Mucosa of rectum (tissue), 2 donors: ENCODE results near the gene TLR10.
"Not testable (repeated sequence)": the region's sequence is repeated elsewhere in the genome, so short reads cannot be mapped to it uniquely, and the experiment has no call there.

Source experiments
- H3K27ac ChIP-seq, 2 donors: one replicate each; pipeline ENCODE4 v1.7.0; 2013; ENCODE audit warnings: inconsistent platforms in 2 of 2, low read depth in 2 of 2, low read length in 2 of 2
- H3K27me3 ChIP-seq, 2 donors: one replicate each; pipeline ENCODE4 v1.7.0; 2013; ENCODE audit warnings: low read length in 2 of 2; ENCODE audit not compliant: control insufficient read depth in 2 of 2, insufficient read depth in 2 of 2
- H3K36me3 ChIP-seq, 2 donors: one replicate each; pipeline ENCODE4 v1.7.0; 2013; ENCODE audit warnings: low read length in 2 of 2; ENCODE audit not compliant: control insufficient read depth in 2 of 2, insufficient read depth in 2 of 2
- H3K4me1 ChIP-seq, 2 donors: one replicate each; pipeline ENCODE4 v1.7.0; 2013; ENCODE audit warnings: low read length in 2 of 2, mild to moderate bottlenecking in 1 of 2; ENCODE audit not compliant: control insufficient read depth in 2 of 2, insufficient read depth in 2 of 2
- H3K4me3 ChIP-seq, 2 donors: one replicate each; pipeline ENCODE4 v1.7.0; 2013; ENCODE audit warnings: low read length in 2 of 2
- H3K9ac ChIP-seq, 2 donors: one replicate each; pipeline ENCODE4 v1.7.0; 2013; ENCODE audit warnings: low read length in 2 of 2, low read depth in 1 of 2, mild to moderate bottlenecking in 1 of 2
- H3K9me3 ChIP-seq, 2 donors: one replicate each; pipeline ENCODE4 v1.7.0; 2013; ENCODE audit warnings: low read length in 2 of 2; ENCODE audit not compliant: control insufficient read depth in 2 of 2
- donor health status: healthy.
- donor health status: Normal muscosa, but diverticular disease.

Gene TLR10

DNA sequence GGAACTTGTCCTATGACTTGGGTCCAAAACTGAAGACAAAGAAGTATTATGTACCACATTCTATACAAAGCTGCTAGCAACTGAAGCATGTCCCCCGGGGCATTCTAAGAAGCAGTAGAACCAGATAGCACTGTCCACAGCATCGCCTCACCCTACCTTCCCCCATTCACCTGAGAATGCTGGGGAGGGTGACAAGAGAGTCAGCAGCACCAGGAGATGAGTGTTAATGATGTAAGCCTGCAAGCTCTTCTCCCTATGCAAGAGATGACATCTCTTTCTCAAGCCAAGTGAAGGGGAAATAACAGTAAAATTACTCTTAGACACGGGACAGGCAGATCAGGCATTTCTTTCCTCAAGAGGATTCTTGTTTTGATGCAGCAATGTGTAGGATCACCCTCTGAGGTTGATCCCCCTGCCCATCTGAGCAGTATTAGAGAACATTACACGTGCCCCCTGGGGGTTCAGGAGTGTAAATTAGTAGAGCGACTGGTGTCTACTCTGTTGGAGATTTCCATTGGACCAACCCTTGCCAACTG, 35.7 kb upstream of the TLR10 start:
- Histone ChIP-seq H3K27me3 (no peaks in the 10 kb centered on the region), H3K9ac (no peak overlapping the region), H3K27ac (no peak overlapping the region), H3K4me1 (no peaks in the 10 kb centered on the region), H3K36me3 (no peaks in the 10 kb centered on the region), H3K4me3 (no peak overlapping the region), H3K9me3 (peaks cover 3 to 6% of the 10 kb centered on the region in 2 donors)

DNA sequence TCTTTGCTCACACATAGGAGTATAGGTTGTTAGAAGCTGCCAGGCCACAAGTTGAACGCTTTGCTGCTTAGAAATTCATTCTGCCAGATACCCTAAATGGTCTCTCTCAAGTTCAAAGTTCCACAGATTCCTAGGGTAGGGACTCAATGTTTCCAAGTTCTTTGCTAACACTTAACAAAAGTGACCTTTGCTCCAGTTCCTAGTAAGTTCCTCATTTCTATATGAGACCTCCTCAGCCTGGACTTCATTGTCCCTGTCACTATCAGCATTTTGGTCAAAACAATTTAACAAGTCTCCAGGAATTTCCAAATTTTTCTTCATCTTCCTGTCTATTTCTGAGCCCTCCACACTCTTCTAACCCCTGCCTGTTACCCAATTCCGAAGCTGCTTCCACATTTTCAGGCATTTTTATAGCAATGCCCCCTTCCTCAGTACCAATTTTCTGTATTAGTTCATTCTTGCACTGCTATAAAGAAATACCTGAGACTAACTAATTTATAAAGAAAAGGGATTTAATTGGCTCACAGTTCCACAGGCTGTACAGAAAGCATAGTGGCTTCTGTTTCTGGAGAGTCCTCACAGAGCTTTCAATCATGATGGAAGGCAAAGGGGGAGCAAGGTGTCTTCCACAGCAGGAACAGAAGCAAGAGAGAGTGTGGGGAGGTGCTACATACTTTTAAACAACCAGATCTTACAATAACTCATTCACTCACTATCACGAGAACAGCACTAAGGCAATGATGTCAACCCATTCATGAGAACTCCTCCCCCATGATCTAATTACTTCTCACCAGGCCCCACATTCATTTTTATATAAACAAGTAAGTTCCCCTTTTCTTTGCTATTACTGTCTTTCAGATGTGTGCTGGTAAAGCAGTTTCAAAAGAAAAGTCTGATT, 33.3 kb upstream of the TLR10 start:
- Histone ChIP-seq H3K4me3 (no peak overlapping the region), H3K4me1 (no peaks in the 10 kb centered on the region), H3K27ac (peak overlapping the region; percentile 45 to 67)

DNA sequence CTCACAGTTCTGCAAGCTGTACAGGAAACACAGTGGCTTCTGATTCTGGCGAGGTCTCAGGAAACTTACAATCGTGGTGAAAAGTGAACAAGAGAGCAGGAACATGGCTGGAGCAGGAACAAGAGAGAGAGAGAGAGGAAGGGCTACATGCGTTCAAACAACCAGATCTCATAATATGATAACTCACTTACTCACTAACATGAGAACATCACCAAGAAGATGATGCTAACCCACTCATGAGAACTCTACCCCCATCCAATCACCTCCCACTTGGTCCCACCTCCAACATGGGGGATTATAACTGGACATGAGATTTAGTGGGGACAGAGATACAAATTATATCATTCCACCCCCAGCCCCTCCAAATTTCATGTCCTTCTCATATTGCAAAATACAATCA, 31.6 kb upstream of the TLR10 start:
- H3K36me3 ChIP-seq, result no peaks in the 10 kb centered on the region
- no peak overlapping the region for H3K9ac ChIP-seq
- no peak overlapping the region for H3K4me3 ChIP-seq
- no peaks in the 10 kb centered on the region for H3K27me3 ChIP-seq
- H3K4me1 ChIP-seq, result no peaks in the 10 kb centered on the region
- no peak overlapping the region for H3K27ac ChIP-seq
- no peaks in the 10 kb centered on the region for H3K9me3 ChIP-seq

More for the DNA sequence above, 33.3 kb upstream of the TLR10 start:
- no peaks in the 10 kb centered on the region for H3K36me3 ChIP-seq
- H3K9me3 ChIP-seq, result no peaks in the 10 kb centered on the region
- H3K9ac ChIP-seq, result no peak overlapping the region
- no peaks in the 10 kb centered on the region for H3K27me3 ChIP-seq

DNA sequence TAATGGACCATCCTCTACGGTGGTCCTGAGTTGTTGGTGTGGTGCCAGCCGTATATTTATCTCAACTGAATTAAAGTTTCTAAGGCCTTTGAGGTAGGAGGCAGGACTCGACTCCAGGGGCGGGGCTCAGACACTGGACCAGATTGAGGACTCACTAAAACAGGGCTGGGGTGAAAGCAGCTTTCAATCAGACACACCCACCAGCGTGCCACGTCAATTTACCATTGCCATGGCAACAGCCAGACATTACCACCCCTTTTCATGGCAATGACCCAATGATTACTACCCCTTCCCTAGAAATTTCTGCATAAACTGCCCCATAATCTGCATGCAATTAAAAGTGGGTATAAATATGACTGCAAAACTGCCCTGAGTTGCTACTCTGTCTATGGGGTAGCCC, 28.5 kb upstream of the TLR10 start:
- H3K36me3 ChIP-seq, result no peaks in the 10 kb centered on the region
- H3K9me3 ChIP-seq, result no peaks in the 10 kb centered on the region
- H3K4me1 ChIP-seq, result no peaks in the 10 kb centered on the region
- H3K27ac ChIP-seq, result no peak overlapping the region
- H3K27me3 ChIP-seq, result no peaks in the 10 kb centered on the region
- no peak overlapping the region for H3K4me3 ChIP-seq
- H3K9ac ChIP-seq, result no peak overlapping the region

DNA sequence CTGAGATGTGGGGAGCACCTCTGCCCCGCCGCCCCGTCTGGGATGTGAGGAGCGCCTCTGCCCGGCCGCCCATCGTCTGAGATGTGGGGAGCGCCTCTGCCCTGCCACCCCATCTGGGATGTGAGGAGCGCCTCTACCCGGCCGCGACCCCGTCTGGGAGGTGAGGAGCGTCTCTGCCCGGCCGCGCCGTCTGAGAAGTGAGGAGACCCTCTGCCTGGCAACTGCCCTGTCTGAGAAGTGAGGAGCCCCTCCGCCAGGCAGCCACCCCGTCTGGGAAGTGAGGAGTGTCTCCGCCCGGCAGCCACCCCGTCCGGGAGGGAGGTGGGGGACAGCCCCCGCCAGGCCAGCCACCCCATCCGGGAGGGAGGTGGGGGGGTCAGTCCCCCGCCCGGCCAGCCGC, 24.7 kb upstream of the TLR10 start:
- not testable (repeated sequence) for H3K27ac ChIP-seq, H3K9ac ChIP-seq

DNA sequence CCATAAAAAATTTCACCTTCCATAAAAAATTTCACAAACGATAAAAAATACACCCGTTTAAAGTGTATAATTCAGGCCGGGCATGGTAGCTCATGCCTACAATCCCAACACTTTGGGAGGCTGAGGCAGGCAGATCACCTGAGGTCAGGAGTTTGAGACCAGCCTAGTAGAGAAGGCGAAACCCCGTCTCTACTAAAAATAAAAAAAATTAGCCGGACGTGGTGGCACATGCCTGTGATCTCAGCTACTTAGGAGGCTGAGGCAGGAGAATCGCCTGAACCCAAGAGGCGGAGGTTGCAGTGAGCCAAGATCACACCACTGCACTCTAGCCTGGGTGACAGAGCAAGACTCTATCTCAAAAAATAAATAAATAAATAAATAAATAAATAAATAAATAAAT, 23.5 kb upstream of the TLR10 start:
- H3K9ac ChIP-seq, H3K36me3 ChIP-seq, H3K9me3 ChIP-seq, H3K4me3 ChIP-seq, H3K27me3 ChIP-seq: not testable (repeated sequence)
- H3K27ac ChIP-seq, result peak overlapping the region in 1 of 2 donors; percentile 52
- peaks cover 6 to 14% of the 10 kb centered on the region in 2 donors for H3K4me1 ChIP-seq

More for the DNA sequence above, 24.7 kb upstream of the TLR10 start:
- not testable (repeated sequence) for H3K4me3 ChIP-seq, H3K36me3 ChIP-seq, H3K27me3 ChIP-seq, H3K9me3 ChIP-seq
- H3K4me1 ChIP-seq, result peaks cover 6 to 14% of the 10 kb centered on the region in 2 donors

DNA sequence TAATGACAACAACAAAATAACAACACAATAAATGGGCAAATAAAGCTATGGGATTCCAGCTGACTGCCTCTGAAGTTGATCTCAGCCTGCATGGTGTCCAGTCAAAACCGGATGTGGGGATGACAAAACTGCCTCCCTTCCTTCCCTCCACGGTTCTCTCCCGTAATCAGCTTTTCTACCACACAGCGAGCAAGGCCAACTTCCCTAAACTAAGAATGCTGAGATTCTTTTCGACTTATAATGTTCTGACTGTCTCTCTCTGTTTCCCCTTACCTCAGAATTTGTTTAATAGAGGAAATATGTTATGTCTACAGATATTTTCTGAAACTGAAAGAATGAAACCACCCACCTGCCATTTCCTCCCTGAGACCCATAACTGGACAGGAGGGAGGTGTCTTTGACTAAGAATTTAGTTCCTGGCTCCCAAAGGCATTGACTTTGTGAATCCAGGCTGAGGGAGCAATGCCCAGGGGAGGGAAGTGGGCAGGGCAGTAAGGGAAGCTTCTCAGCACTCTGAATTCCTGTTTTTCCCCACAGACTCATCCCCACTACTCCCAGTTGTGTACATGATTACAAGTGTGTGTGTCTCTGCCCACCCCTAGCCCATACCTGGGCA, 22.8 kb upstream of the TLR10 start:
- Histone ChIP-seq H3K9ac (peak overlapping the region in 1 of 2 donors; percentile 41), H3K9me3 (peaks cover 0 to 2% of the 10 kb centered on the region in 2 donors), H3K27ac (peak overlapping the region; percentile 52), H3K36me3 (no peaks in the 10 kb centered on the region), H3K4me3 (peak overlapping the region in 1 of 2 donors; percentile 77), H3K27me3 (no peaks in the 10 kb centered on the region), H3K4me1 (peaks cover 6 to 14% of the 10 kb centered on the region in 2 donors)

DNA sequence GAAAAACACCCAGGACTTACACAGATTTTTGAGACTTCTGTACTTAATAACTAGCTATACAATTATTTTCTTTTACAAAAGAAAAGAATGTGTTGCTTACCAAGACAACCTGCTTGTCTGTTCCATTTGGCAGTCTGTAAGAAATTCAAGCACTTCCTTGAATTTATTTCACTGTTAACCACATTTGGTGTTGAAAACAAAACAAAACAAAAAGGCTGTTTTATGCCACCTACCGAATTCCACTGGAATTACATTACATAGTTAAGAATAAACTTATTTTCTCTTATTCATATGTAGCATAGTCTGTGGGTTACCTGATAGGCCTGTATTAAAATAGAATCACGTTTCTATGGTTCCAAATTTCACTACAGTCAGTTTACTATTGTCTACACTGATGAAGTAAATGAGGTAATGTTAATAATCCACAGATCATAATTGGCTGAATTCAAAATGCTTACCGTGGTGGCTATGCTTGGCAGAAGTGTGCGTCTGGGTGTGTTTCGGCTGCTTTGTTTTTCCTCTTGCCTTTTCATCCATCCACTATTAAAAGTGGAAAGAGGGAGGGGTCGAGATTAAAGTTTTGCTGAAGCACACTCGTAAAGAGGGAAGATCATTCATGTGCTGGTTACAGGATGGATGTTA, 22.0 kb upstream of the TLR10 start, which contains the start of gene TLR1:
Gene TLR1 (minus strand): TSS at position 138 of the 642 bp plus-strand sequence. CDS start 5,960 bp downstream, outside the sequence.
- H3K27ac ChIP-seq, result peak within 1 kb of the TSS; percentile 58 to 75
- H3K9ac ChIP-seq, result peak within 1 kb of the TSS; percentile 70 to 77
- H3K9me3 ChIP-seq, result peaks cover 0 to 2% of the 10 kb centered on the region in 2 donors
- H3K27me3 ChIP-seq, result no peaks in the 10 kb centered on the region
- H3K36me3 ChIP-seq, result peaks cover 0 to 5% of the 10 kb centered on the region in 2 donors
- peaks cover 6 to 14% of the 10 kb centered on the region in 2 donors for H3K4me1 ChIP-seq
- H3K4me3 ChIP-seq, result peak within 1 kb of the TSS; percentile 48 to 77

DNA sequence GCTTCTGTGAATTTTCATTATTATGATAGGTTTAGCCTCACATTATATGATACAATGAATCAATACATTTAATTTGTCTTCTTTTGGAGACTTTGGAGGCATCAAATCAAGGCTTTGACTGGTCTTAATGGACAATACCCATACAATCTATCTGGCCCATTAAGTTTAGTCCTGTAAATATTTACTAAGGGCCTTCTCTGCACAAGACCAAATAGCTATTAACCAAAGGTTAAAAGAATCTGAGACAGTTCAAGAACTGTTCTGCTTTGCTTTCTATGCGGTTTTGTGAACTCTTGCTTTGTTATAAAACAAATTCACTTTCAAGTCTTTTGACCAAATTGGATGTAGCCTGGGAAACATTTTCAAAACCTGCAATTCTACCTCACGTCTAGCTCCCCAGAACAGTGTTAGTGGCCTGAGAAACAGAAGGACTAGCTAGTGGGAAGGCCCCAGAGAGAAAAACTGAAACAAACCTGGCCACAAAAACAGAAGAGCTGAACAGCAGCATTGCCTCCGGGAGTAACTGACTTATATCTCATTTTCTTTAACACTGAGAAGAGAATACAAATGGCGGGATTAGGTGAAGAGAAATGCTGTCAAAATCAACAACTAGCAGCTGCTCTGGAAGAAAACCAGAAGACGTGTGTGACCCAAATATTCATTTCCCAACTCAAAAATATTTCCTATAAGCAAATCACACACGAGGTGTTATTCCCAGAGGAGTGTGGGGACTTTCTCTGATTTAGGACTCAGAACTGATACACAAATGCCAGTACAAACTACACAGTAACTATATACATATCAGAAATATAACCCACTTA, 21.3 kb upstream of the TLR10 start:
- peak overlapping the region; percentile 70 to 77 for H3K9ac ChIP-seq
- H3K27ac ChIP-seq, result peak overlapping the region; percentile 58 to 75
- H3K9me3 ChIP-seq, result peaks cover 0 to 2% of the 10 kb centered on the region in 2 donors
- H3K36me3 ChIP-seq, result peaks cover 3 to 9% of the 10 kb centered on the region in 2 donors
- no peaks in the 10 kb centered on the region for H3K27me3 ChIP-seq
- peak overlapping the region; percentile 48 to 77 for H3K4me3 ChIP-seq
- H3K4me1 ChIP-seq, result peaks cover 6 to 14% of the 10 kb centered on the region in 2 donors
